IPS DF 6.9 (cell line): ENCODE measurements around the gene CMTM1.
"Not testable (repeated sequence)": the region's sequence is repeated elsewhere in the genome, so short reads cannot be mapped to it uniquely, and the experiment has no call there.

Experiments
- DNase-seq: peaks from one replicate; pipeline ENCODE4 v3.0.0-alpha.2; 2013; ENCODE audit warnings: low read depth, low spot score
- H3K27ac ChIP-seq: one replicate; pipeline ENCODE4 v1.5.1; 2013; ENCODE audit warnings: low read length, control low read depth
- H3K27me3 ChIP-seq: 2 replicates; pipeline ENCODE4 v1.6.1; 2013; ENCODE audit warnings: mild to moderate bottlenecking, low read length; ENCODE audit not compliant: control insufficient read depth, insufficient read depth
- H3K36me3 ChIP-seq: 2 replicates; pipeline ENCODE4 v1.6.1; 2013; ENCODE audit warnings: low read length; ENCODE audit not compliant: control insufficient read depth, insufficient read depth
- H3K4me1 ChIP-seq: 2 replicates; pipeline ENCODE4 v1.6.1; 2013; ENCODE audit warnings: low read length; ENCODE audit not compliant: control insufficient read depth, insufficient read depth
- H3K4me3 ChIP-seq: 2 replicates; pipeline ENCODE4 v1.5.1; 2013; ENCODE audit warnings: mild to moderate bottlenecking, low read length
- H3K9me3 ChIP-seq: 2 replicates; pipeline ENCODE4 v1.6.1; 2013; ENCODE audit warnings: low read length, inconsistent platforms; ENCODE audit not compliant: control insufficient read depth, insufficient read depth
- WGBS: extraction: QIAGEN DNeasy Blood & Tissue Kit; methylation state at CpG from one replicate; pipeline ENCODE4 v1.1.7; 2013; ENCODE audit warnings: mixed read lengths, missing lambda C conversion rate; ENCODE audit not compliant: insufficient read length, insufficient coverage; 5-methylcytosine and 5-hydroxymethylcytosine counted together

CMTM1 gene

GRCh38 chr16:66603537-66604375 is 37.5 kb downstream of the CMTM1 start:
- Histone ChIP-seq H3K36me3 (no peaks in the 10 kb centered on the region), H3K4me3 (peak overlapping the region; percentile 79; the same call in 1 of the 2 replicates), H3K9me3 (no peaks in the 10 kb centered on the region), H3K4me1 (peaks cover 4% of the 10 kb centered on the region), H3K27me3 (no peaks in the 10 kb centered on the region), H3K27ac (no peak overlapping the region)
- no CpG with 5 or more reads among the region's 32 CpGs for WGBS
- no peak for DNase-seq

GRCh38 chr16:66604376-66605176 is 38.3 kb downstream of the CMTM1 start, which contains the start of gene CMTM3:
TSS of gene CMTM3 (plus strand) at chr16:66604704. CDS start at chr16:66604806, 102 bp downstream.
- peak within 1 kb of the TSS; percentile 79 for H3K4me3 ChIP-seq
- no peak for DNase-seq
- no peaks in the 10 kb centered on the region for H3K9me3 ChIP-seq
- H3K4me1 ChIP-seq = peaks cover 6% of the 10 kb centered on the region
- no CpG with 5 or more reads among the region's 96 CpGs for WGBS
- H3K27ac ChIP-seq = no peak within 1 kb of the TSS
- H3K27me3 ChIP-seq = no peaks in the 10 kb centered on the region
- H3K36me3 ChIP-seq = peaks cover 3% of the 10 kb centered on the region; the same call in 1 of the 2 replicates

GRCh38 chr16:66605177-66605978 is 39.1 kb downstream of the CMTM1 start:
- Histone ChIP-seq H3K27me3 (no peaks in the 10 kb centered on the region), H3K36me3 (peaks cover 10% of the 10 kb centered on the region; the same call in 1 of the 2 replicates), H3K9me3 (no peaks in the 10 kb centered on the region), H3K27ac (no peak overlapping the region), H3K4me3 (peak overlapping the region; percentile 79), H3K4me1 (peaks cover 6% of the 10 kb centered on the region)
- no peak for DNase-seq
- no CpG with 5 or more reads among the region's 61 CpGs for WGBS

DNA sequence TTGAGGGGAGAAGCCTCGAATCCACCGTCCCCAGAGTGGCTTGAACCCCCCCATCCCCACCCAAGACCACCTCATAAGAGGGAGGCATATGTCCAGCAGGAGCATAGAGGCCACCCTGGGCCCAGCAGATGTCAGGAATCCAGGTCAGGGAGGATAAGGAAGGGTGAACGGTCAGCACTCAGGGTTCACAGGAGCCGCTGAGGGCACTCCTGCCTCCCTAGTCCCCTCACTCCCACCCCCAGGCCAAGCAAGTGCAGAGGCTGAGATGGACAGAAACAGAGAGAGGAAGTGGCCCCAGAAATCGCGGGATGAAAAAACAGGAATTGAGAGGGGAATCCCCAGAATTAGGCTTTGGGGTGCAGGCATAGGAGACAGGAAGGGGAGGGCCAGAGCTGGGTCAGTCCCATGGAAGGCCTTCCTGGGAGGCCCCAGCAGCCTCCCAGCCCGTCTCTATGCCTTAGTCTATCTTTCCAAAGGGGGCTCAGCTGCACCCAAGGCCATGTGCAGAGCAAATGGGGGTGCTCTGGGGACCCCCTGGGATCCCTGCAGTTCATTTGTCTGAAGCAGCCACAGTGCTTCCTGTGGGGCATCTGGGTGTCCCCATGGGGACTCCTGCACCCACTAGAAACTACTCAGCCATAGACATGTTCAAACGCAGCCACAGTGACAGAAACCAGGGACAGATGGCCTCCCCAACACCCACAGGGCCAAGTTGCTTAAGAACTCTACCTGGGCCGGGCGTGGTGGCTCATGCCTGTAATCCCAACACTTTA is 39.9 kb downstream of the CMTM1 start:
- Histone ChIP-seq H3K9me3 (no peaks in the 10 kb centered on the region), H3K27me3 (no peaks in the 10 kb centered on the region), H3K4me3 (peak overlapping the region; percentile 10; the same call in 1 of the 2 replicates), H3K27ac (no peak overlapping the region), H3K36me3 (peaks cover 13% of the 10 kb centered on the region; the same call in 1 of the 2 replicates), H3K4me1 (peaks cover 6% of the 10 kb centered on the region)
- WGBS = no CpG with 5 or more reads among the region's 10 CpGs
- no peak for DNase-seq

DNA sequence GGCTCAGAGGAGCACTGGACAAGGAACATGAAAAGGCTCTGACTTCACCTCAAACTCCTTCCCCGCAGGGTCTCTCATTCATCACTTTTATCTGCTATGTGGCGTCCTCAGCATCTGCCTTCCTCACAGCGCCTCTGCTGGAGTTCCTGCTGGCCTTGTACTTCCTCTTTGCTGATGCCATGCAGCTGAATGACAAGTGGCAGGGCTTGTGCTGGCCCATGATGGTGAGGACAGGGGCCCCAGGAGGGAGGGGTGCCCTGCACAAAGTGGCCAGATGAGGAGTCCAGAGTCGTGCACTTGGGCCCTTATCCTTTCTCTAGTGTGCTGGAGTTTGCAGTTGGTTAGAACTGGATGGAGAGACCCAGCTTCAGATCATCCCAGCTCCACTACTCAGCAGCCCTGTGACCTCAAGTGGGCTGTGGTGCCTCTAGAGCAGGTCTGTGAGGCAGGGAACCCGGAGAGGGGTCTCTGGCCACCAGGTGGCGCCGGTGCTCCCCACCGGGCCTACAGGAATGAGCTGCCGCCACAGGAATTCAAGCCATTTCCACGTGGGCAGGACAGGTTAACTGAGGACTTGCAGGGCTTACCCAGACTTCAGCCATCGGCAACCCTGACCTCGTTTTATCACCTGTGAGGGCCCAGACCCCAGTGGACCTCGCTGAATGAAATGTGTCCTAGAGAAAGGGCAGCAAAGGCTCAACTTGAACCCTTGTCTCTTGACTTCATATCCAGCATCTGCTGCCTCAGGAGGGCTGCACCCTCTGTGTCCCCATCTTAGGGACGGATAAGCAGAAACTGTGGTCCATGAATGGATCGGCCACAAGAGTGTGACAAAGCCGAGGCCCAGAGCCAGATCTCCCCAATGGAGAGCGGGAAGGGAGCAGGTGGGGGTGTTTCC is 42.3 kb downstream of the CMTM1 start:
- no peak overlapping the region for H3K27ac ChIP-seq
- H3K4me1 ChIP-seq = peaks cover 6% of the 10 kb centered on the region
- no peaks in the 10 kb centered on the region for H3K27me3 ChIP-seq
- no peak overlapping the region for H3K4me3 ChIP-seq
- WGBS = no CpG with 5 or more reads among the region's 17 CpGs
- no peaks in the 10 kb centered on the region for H3K9me3 ChIP-seq
- peaks cover 20% of the 10 kb centered on the region; the same call in 1 of the 2 replicates for H3K36me3 ChIP-seq
- peak; percentile 85 for DNase-seq

DNA sequence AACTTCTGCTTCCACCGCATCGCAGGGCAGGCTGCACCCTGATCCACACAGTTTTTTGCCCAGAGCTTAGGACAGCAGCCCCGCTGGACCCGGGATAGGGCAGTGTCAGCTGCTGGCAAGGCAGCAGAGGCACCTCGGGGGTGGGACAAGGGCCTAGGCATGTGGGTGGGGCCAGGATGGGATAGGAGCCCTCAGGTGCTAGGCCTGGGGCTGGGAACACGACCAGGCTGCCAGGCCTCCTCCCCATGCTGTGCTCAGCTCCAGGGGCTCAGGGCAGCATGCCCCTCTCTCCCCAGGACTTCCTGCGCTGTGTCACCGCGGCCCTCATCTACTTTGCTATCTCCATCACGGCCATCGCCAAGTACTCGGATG is 42.9 kb downstream of the CMTM1 start:
- Histone ChIP-seq H3K4me3 (no peak overlapping the region), H3K4me1 (peaks cover 6% of the 10 kb centered on the region), H3K9me3 (no peaks in the 10 kb centered on the region), H3K27ac (no peak overlapping the region), H3K27me3 (no peaks in the 10 kb centered on the region), H3K36me3 (peaks cover 20% of the 10 kb centered on the region; the same call in 1 of the 2 replicates)
- no peak for DNase-seq
- no CpG with 5 or more reads among the region's 12 CpGs for WGBS

DNA sequence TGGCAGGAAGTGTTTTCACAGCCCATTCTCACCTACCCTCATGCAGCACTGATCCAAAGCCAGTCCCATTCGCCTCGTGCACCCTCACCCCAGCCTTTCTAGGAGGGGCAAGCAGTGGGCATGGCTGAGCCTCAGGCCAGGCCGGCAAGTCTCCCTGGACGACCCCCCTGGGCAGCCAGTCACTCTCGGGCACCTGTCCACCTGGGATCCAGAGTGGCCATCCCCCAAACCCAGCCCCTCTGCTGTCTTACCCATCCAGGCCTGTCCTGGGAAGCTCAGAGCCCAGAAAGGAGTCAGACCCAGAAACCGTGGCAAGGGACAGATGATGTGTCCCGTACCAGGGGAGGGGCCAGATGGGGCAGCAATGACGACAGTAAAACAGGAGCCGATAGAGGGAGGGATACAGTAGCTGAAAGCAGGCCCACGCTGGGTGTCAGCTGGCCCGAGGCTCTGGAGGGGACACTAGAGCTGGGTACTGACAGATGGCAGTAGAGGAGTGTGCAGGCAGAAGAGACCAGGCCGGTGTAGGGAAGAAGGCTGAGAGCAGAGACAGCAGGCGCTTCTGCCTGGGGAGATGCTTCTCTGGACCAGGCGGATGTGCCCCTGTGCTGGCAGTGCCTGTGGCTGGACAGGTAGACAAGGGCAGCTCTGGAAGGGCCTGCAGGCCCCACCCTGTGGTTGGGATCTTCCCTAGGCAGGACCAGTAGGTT is 44.0 kb downstream of the CMTM1 start:
- Histone ChIP-seq H3K36me3 (peaks cover 20% of the 10 kb centered on the region; the same call in 1 of the 2 replicates), H3K4me1 (peaks cover 6% of the 10 kb centered on the region), H3K4me3 (no peak overlapping the region), H3K27ac (no peak overlapping the region), H3K9me3 (no peaks in the 10 kb centered on the region), H3K27me3 (no peaks in the 10 kb centered on the region)
- WGBS = no CpG with 5 or more reads among the region's 14 CpGs
- DNase-seq = no peak

DNA sequence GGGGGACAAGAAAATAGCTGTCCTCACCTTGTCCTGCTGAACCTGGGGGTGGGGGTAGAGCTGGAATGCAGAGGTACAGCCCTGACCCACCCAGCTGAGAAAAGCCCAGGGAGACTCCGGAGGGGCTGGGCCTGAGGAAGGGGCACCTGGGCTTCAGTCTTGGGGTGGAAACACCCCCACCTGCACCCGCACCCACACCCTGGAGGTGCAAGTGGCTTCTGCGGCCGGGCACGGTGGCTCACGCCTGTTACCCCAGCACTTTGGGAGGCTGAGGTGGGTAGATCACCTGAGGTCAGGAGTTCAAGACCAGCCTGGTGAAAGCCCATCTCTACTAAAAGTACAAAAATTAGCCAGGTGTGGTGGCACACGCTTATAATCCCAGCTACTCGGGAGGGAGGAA is 45.7 kb downstream of the CMTM1 start:
- H3K36me3 ChIP-seq = peaks cover 20% of the 10 kb centered on the region; the same call in 1 of the 2 replicates

More for the DNA sequence above, 45.7 kb downstream of the CMTM1 start:
- not testable (repeated sequence) for H3K4me1 ChIP-seq, H3K27ac ChIP-seq, H3K27me3 ChIP-seq, DNase-seq, H3K4me3 ChIP-seq, H3K9me3 ChIP-seq
- WGBS = no CpG with 5 or more reads among the region's 8 CpGs
